Upper lobe of right lung (tissue), 1 donor: Measurements from ENCODE around the gene MYORG. TPM values are rescaled to one million over a fixed set of nuclear protein-coding genes. Genes with fewer than 3 reads are reported as not detected.

Source experiments
- ATAC-seq: fragments of 200-7000 bp; cut with Tn5 transposase; one replicate; pipeline ENCODE4 v1.9.1; 2020; ENCODE audit warnings: mild to moderate bottlenecking, moderate library complexity
- DNase-seq: peaks from one replicate; pipeline ENCODE4 v3.0.0-alpha.2; 2020
- H3K27ac ChIP-seq: fragments of 200-600 bp; one replicate; pipeline ENCODE4 v1.8.0; 2022
- H3K27me3 ChIP-seq: fragments of 200-600 bp; one replicate; pipeline ENCODE4 v1.8.0; 2022; ENCODE audit warnings: mild to moderate bottlenecking
- H3K36me3 ChIP-seq: fragments of 200-600 bp; one replicate; pipeline ENCODE4 v1.8.0; 2022
- H3K4me1 ChIP-seq: fragments of 200-600 bp; one replicate; pipeline ENCODE4 v1.8.0; 2022
- H3K4me3 ChIP-seq: fragments of 200-600 bp; one replicate; pipeline ENCODE4 v1.8.0; 2022; ENCODE audit warnings: mild to moderate bottlenecking
- H3K9me3 ChIP-seq: fragments of 200-600 bp; one replicate; pipeline ENCODE4 v1.8.0; 2022
- intact Hi-C: fragments of 100-400 bp; cut with DNase I; formaldehyde crosslinking; loops from one replicate; pipeline ENCODE4 v1.11.0; 2022
- total RNA-seq: library from RNA; stranded (reverse); fragmentation: NEBNext Ultra II Directional; extraction: Animal tissue kit (Norgen Biotek cat#: 25700); gene quantifications from one replicate; pipeline ENCODE4 v1.2.1, GENCODE V29; 2021
- TF ChIP-seq, protein P1 (sequence below): fragments of 200-600 bp; IDR thresholded peaks from one replicate; pipeline ENCODE4 v1.8.0; 2022; ENCODE audit warnings: antibody characterized with exemption
- donor health status: DM: no; HTN: yes; CAD: no; lungs with severe emphysema.

The MYORG gene
- total RNA-seq, 1 donor from 2014 or later = 6.9 TPM

- no peak overlapping the region for H3K27ac ChIP-seq
- no peaks in the 10 kb centered on the region for H3K9me3 ChIP-seq
- DNase-seq (no peak), ATAC-seq (no peak)
- no peaks in the 10 kb centered on the region for H3K4me1 ChIP-seq
- intact Hi-C loops = no loop called here
- H3K36me3 ChIP-seq = no peaks in the 10 kb centered on the region
- no peaks in the 10 kb centered on the region for H3K27me3 ChIP-seq
- H3K4me3 ChIP-seq = no peak overlapping the region
- TF ChIP-seq, protein P1, sequence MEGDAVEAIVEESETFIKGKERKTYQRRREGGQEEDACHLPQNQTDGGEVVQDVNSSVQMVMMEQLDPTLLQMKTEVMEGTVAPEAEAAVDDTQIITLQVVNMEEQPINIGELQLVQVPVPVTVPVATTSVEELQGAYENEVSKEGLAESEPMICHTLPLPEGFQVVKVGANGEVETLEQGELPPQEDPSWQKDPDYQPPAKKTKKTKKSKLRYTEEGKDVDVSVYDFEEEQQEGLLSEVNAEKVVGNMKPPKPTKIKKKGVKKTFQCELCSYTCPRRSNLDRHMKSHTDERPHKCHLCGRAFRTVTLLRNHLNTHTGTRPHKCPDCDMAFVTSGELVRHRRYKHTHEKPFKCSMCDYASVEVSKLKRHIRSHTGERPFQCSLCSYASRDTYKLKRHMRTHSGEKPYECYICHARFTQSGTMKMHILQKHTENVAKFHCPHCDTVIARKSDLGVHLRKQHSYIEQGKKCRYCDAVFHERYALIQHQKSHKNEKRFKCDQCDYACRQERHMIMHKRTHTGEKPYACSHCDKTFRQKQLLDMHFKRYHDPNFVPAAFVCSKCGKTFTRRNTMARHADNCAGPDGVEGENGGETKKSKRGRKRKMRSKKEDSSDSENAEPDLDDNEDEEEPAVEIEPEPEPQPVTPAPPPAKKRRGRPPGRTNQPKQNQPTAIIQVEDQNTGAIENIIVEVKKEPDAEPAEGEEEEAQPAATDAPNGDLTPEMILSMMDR = no peak
These were observed 28.9 kb downstream of the MYORG start for GRCh38 chr9:34347800-34348158.

DNA sequence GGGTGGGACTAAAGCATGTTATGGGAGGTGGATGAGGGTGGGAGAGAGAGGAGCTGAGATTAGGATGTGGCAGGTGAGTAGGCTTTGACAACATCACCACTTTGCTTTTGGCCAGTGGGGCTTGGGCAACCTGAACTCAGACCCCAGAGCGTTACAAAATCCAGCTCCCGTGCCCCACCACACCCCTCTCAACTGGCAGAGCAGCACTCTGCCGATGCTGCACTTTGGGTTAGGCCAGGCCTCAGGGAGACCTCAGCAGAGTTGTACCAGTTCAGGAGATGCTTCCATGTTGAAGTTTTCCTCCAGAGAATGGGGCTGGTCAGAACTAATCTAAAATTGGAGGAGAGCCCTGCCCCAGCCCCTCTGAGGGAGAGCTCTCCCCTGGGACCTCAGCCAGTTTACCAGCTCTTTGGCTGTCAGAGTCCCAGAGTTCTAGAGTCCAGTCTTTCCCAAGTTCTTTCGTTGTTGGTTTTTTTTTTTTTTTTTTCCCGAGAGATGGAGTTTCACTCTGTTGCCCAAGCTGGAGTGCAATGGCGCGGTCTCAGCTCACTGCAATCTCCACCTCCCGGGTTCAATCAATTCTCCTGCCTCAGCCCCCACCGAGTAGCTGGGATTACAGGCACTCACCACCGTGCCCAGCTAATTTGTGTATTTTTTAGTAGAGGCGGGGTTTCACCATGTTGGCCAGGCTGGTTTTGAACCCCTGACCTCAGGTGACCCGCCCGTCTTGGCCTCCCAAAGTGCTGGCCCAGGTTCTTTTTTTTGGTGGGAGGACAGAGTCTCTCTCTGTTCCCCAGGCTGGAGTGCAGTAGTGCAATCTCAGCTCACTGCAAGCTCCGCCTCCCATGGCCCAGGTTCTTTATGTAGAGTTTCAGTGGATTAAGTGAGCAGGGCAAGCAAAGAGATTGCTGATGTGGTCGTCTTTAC, 29.6 kb downstream of the MYORG start:
- no peaks in the 10 kb centered on the region for H3K36me3 ChIP-seq
- ATAC-seq = no peak
- H3K4me1 ChIP-seq = peaks cover 5% of the 10 kb centered on the region
- no peak overlapping the region for H3K4me3 ChIP-seq
- TF ChIP-seq, protein P1 = no peak
- no peak overlapping the region for H3K27ac ChIP-seq
- no peaks in the 10 kb centered on the region for H3K9me3 ChIP-seq
- H3K27me3 ChIP-seq = no peaks in the 10 kb centered on the region
- no peak for DNase-seq
- intact Hi-C loops = no loop called here

- Histone ChIP-seq H3K4me1 (peaks cover 6% of the 10 kb centered on the region), H3K4me3 (no peak overlapping the region), H3K27ac (no peak overlapping the region), H3K9me3 (no peaks in the 10 kb centered on the region), H3K27me3 (no peaks in the 10 kb centered on the region), H3K36me3 (peaks cover 24% of the 10 kb centered on the region)
- TF ChIP-seq, protein P1 = no peak
- intact Hi-C loops = no loop called here
- no peak for ATAC-seq
- DNase-seq = no peak
These were observed 33.1 kb downstream of the MYORG start for GRCh38 chr9:34343605-34344004.

GRCh38 chr9:34343090-34343489, 33.6 kb downstream of the MYORG start:
- peaks cover 26% of the 10 kb centered on the region for H3K36me3 ChIP-seq
- H3K27ac ChIP-seq = no peak overlapping the region
- H3K4me3 ChIP-seq = no peak overlapping the region
- H3K9me3 ChIP-seq = no peaks in the 10 kb centered on the region
- no peaks in the 10 kb centered on the region for H3K27me3 ChIP-seq
- ATAC-seq = peak; percentile 40
- DNase-seq = no peak
- intact Hi-C loops = no loop called here
- TF ChIP-seq, protein P1 = no peak
- H3K4me1 ChIP-seq = peaks cover 6% of the 10 kb centered on the region

- intact Hi-C loops = no loop called here
- Histone ChIP-seq H3K4me3 (no peak overlapping the region), H3K36me3 (peaks cover 34% of the 10 kb centered on the region), H3K4me1 (peaks cover 6% of the 10 kb centered on the region), H3K9me3 (no peaks in the 10 kb centered on the region), H3K27ac (no peak overlapping the region), H3K27me3 (no peaks in the 10 kb centered on the region)
- TF ChIP-seq, protein P1 = no peak
- ATAC-seq = no peak
- DNase-seq = no peak
These were observed 34.9 kb downstream of the MYORG start for GRCh38 chr9:34341659-34342295.
